SK-N-SH (cell line): ENCODE measurements around the gene MDM4. TPM values are rescaled to one million over a fixed set of nuclear protein-coding genes. Genes with fewer than 3 reads are reported as not detected.

Experiments used
- CTCF ChIA-PET: fragments of 300-600, 350-600 bp; formaldehyde crosslinking; extraction: SDS; loops from one replicate; lab custom pipeline; 2021; lab: Yijun Ruan, JAX
- POLR2A ChIA-PET: fragments of 350-600 bp; sonication (Branson Sonifier 250); formaldehyde crosslinking; extraction: SDS; loops from one replicate; lab custom pipeline; 2020; ENCODE audit warnings: antibody characterized with exemption, inconsistent platforms; lab: Yijun Ruan, JAX
- DNase-seq: peaks from one replicate; pipeline ENCODE4 v3.0.0; 2012
- H2AFZ ChIP-seq: fragments of 200-600 bp; sonication (generic); 2 replicates; pipeline ENCODE4 v1.8.1; 2016; ENCODE audit warnings: antibody characterized with exemption, mild to moderate bottlenecking, low read depth
- H3F3A ChIP-seq: fragments of 200-600 bp; sonication (generic); replicated peaks from 2 replicates; pipeline ENCODE3; 2016; ENCODE audit warnings: antibody characterized with exemption, mild to moderate bottlenecking; ENCODE audit not compliant: insufficient read depth
- H3K27ac ChIP-seq, 2 experiments: fragments of 200-500 bp in 1 of 2; fragments of 200-600 bp in 1 of 2; sonication (Bioruptor generic) in 1 of 2; sonication (generic), shearing (Covaris generic) in 1 of 2; 2 replicates each; pipeline versions ENCODE4 v1.5.1 to v1.6.1; 2014 to 2016; ENCODE audit warnings: low read depth in 2 of 2, inconsistent platforms in 1 of 2, low read length in 1 of 2, mild to moderate bottlenecking in 1 of 2, mixed read lengths in 1 of 2
- H3K27me3 ChIP-seq: fragments of 200-600 bp; sonication (generic), shearing (Covaris generic); 2 replicates; pipeline ENCODE4 v1.6.1; 2016; ENCODE audit warnings: mixed run types; ENCODE audit not compliant: insufficient read depth
- H3K36me3 ChIP-seq, 2 experiments: fragments of 200-500 bp in 1 of 2; fragments of 200-600 bp in 1 of 2; sonication (Bioruptor generic) in 1 of 2; sonication (generic) in 1 of 2; replicated peaks in 1 of 2; 2 replicates each; pipeline versions ENCODE3 to v1.5.1; 2014 to 2016; ENCODE audit warnings: low read length in 1 of 2, mild to moderate bottlenecking in 1 of 2; ENCODE audit not compliant: insufficient read depth in 2 of 2, control insufficient read depth in 1 of 2
- H3K4me1 ChIP-seq, 2 experiments: fragments of 200-500 bp in 1 of 2; fragments of 200-600 bp in 1 of 2; sonication (Bioruptor generic) in 1 of 2; sonication (generic), shearing (Covaris generic) in 1 of 2; 2 replicates each; pipeline versions ENCODE4 v1.5.1 to v1.6.1; 2014 to 2016; ENCODE audit warnings: low read depth in 1 of 2, low read length in 1 of 2, mixed run types in 1 of 2; ENCODE audit not compliant: insufficient read depth in 2 of 2, control insufficient read depth in 1 of 2
- H3K4me2 ChIP-seq: fragments of 200-600 bp; sonication (generic), shearing (Covaris generic); 2 replicates; pipeline ENCODE4 v1.6.1; 2017; ENCODE audit warnings: mixed run types
- H3K4me3 ChIP-seq, 2 experiments: fragments of 200-500 bp in 1 of 2; fragments of 200-600 bp in 1 of 2; sonication (Bioruptor generic) in 1 of 2; sonication (generic), shearing (Covaris generic) in 1 of 2; 2 replicates each; pipeline versions ENCODE4 v1.5.1 to v1.8.1; 2014 to 2016; ENCODE audit warnings: low read depth in 2 of 2, inconsistent platforms in 1 of 2, low read length in 1 of 2, mild to moderate bottlenecking in 1 of 2, mixed read lengths in 1 of 2, moderate library complexity in 1 of 2
- H3K79me2 ChIP-seq: fragments of 200-600 bp; sonication (generic); 2 replicates; pipeline ENCODE4 v1.8.1; 2017; ENCODE audit warnings: mild to moderate bottlenecking; ENCODE audit not compliant: insufficient read depth
- H3K9ac ChIP-seq: fragments of 200-600 bp; sonication (generic); 2 replicates; pipeline ENCODE4 v1.6.1; 2017; ENCODE audit warnings: mixed run types
- H3K9me2 ChIP-seq: fragments of 200-600 bp; sonication (generic); 2 replicates; pipeline ENCODE4 v1.6.1; 2017; ENCODE audit warnings: mixed run types
- H3K9me3 ChIP-seq: fragments of 200-600 bp; sonication (generic); 2 replicates; pipeline ENCODE4 v1.6.1; 2017; ENCODE audit warnings: mixed run types, mild to moderate bottlenecking, moderate library complexity
- H4K20me1 ChIP-seq: fragments of 200-600 bp; sonication (generic); 2 replicates; pipeline ENCODE4 v1.6.1; 2017; ENCODE audit warnings: mild to moderate bottlenecking, mixed run types; ENCODE audit not compliant: insufficient read depth
- EP300 ChIP-seq, 2 experiments: IDR thresholded peaks; 2 replicates each; pipeline versions ENCODE4 v1.4.0 to v1.6.1; 2012; ENCODE audit warnings: borderline replicate concordance in 1 of 2, low read depth in 1 of 2, low read length in 1 of 2
- MEF2A ChIP-seq: IDR thresholded peaks from 2 replicates; pipeline ENCODE4 v1.4.0; 2012; ENCODE audit warnings: low read depth, borderline replicate concordance
- SMC3 ChIP-seq: IDR thresholded peaks from 2 replicates; pipeline ENCODE4 v1.6.1; 2012; ENCODE audit warnings: low read depth, low read length, improper control_type of control experiment
- TCF12 ChIP-seq: IDR thresholded peaks from 2 replicates; pipeline ENCODE4 v1.4.0; 2012
- polyA plus RNA-seq, 3 experiments: library from polyadenylated mRNA; depleted of rRNA; stranded (reverse); fragments of >200 nt; gene quantifications; 2 replicates each; pipeline ENCODE4 v1.2.3, GENCODE V29; 2012
- TF ChIP-seq, protein P1 (sequence below): IDR thresholded peaks from 2 replicates; pipeline ENCODE4 v1.6.1; 2012; ENCODE audit warnings: mild to moderate bottlenecking, low read depth, low read length, moderate library complexity
- TF ChIP-seq, protein P2 (sequence below): fragments of 150-350 bp; IDR thresholded peaks from 2 replicates; pipeline ENCODE4 v1.6.1; 2017; ENCODE audit warnings: antibody characterized with exemption, low read length, low read depth, borderline replicate concordance
- TF ChIP-seq, protein P3 (sequence below): IDR thresholded peaks from 2 replicates; pipeline ENCODE4 v1.4.0; 2012; ENCODE audit warnings: low read depth, borderline replicate concordance
- TF ChIP-seq, protein P4 (sequence below): IDR thresholded peaks from 2 replicates; pipeline ENCODE4 v1.4.0; 2012; ENCODE audit warnings: low read depth, borderline replicate concordance
- TF ChIP-seq, protein P5 (sequence below): fragments of 200-600 bp; sonication (generic); IDR thresholded peaks from 2 replicates; pipeline ENCODE4 v1.6.1; 2017; ENCODE audit warnings: antibody characterized with exemption, mild to moderate bottlenecking, moderate library complexity
- TF ChIP-seq, protein P6 (sequence below): IDR thresholded peaks from 2 replicates; pipeline ENCODE4 v1.4.0; 2012; ENCODE audit warnings: low read depth

Gene MDM4
- polyA plus RNA-seq, 1 of the 3 experiments (the other 2 are of a cell fraction) = 6.2 TPM

DNA sequence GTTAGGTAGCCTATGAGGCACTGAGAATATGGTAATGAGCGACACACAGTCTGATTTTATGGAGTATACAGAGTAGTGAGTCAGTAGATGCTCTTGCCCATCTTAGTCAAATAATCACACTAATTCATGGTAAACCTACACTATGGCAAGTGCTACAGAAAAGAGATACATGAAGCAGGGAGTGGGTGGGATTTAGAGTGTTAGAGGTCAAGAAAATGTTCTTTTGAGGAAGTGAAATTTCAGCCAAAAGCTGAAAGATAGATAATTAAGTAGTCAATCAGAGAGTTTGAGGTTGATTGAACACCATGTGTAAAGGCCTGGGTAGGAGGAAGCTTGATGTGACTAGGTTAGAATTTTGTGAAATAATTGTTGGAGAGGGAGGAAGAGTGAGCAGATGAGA is 14.7 kb downstream of the MDM4 start (continued):
- TF ChIP-seq, protein P1, sequence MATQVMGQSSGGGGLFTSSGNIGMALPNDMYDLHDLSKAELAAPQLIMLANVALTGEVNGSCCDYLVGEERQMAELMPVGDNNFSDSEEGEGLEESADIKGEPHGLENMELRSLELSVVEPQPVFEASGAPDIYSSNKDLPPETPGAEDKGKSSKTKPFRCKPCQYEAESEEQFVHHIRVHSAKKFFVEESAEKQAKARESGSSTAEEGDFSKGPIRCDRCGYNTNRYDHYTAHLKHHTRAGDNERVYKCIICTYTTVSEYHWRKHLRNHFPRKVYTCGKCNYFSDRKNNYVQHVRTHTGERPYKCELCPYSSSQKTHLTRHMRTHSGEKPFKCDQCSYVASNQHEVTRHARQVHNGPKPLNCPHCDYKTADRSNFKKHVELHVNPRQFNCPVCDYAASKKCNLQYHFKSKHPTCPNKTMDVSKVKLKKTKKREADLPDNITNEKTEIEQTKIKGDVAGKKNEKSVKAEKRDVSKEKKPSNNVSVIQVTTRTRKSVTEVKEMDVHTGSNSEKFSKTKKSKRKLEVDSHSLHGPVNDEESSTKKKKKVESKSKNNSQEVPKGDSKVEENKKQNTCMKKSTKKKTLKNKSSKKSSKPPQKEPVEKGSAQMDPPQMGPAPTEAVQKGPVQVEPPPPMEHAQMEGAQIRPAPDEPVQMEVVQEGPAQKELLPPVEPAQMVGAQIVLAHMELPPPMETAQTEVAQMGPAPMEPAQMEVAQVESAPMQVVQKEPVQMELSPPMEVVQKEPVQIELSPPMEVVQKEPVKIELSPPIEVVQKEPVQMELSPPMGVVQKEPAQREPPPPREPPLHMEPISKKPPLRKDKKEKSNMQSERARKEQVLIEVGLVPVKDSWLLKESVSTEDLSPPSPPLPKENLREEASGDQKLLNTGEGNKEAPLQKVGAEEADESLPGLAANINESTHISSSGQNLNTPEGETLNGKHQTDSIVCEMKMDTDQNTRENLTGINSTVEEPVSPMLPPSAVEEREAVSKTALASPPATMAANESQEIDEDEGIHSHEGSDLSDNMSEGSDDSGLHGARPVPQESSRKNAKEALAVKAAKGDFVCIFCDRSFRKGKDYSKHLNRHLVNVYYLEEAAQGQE = no peak
- TF ChIP-seq, protein P2, sequence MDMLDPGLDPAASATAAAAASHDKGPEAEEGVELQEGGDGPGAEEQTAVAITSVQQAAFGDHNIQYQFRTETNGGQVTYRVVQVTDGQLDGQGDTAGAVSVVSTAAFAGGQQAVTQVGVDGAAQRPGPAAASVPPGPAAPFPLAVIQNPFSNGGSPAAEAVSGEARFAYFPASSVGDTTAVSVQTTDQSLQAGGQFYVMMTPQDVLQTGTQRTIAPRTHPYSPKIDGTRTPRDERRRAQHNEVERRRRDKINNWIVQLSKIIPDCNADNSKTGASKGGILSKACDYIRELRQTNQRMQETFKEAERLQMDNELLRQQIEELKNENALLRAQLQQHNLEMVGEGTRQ = no peak
- TF ChIP-seq EP300 (IDR thresholded peaks at IDR 0.05; ENCODE audit: borderline replicate concordance in 1 of 2, low read depth in 1 of 2, low read length in 1 of 2) = no peak
- TF ChIP-seq, protein P3, sequence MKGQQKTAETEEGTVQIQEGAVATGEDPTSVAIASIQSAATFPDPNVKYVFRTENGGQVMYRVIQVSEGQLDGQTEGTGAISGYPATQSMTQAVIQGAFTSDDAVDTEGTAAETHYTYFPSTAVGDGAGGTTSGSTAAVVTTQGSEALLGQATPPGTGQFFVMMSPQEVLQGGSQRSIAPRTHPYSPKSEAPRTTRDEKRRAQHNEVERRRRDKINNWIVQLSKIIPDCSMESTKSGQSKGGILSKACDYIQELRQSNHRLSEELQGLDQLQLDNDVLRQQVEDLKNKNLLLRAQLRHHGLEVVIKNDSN = no peak
- TF ChIP-seq, protein P4, sequence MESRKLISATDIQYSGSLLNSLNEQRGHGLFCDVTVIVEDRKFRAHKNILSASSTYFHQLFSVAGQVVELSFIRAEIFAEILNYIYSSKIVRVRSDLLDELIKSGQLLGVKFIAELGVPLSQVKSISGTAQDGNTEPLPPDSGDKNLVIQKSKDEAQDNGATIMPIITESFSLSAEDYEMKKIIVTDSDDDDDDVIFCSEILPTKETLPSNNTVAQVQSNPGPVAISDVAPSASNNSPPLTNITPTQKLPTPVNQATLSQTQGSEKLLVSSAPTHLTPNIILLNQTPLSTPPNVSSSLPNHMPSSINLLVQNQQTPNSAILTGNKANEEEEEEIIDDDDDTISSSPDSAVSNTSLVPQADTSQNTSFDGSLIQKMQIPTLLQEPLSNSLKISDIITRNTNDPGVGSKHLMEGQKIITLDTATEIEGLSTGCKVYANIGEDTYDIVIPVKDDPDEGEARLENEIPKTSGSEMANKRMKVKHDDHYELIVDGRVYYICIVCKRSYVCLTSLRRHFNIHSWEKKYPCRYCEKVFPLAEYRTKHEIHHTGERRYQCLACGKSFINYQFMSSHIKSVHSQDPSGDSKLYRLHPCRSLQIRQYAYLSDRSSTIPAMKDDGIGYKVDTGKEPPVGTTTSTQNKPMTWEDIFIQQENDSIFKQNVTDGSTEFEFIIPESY = no peak

DNA sequence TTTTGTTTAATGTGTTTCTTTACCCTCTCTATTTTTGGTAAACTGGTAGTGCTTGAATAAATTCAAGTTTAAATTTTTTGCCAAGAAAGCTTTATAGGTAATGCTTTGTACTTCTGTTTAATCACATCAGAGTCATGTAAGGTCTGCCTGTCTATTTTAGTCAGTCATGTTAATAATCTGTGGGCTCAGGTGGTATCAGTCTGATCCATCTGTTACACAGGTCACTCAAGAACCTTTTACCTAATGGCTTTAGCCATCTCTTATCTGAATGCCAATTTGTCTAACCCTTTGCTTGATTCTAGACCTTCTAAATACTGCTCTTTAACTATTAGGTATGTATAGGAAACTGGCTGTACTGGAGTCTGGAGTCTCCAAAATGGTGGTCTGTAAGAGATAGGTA is 16.6 kb downstream of the MDM4 start:
- peaks cover 18% of the 10 kb centered on the region for H3K79me2 ChIP-seq
- no peaks in the 10 kb centered on the region for H3K9me2 ChIP-seq
- no peaks in the 10 kb centered on the region for H3K27me3 ChIP-seq
- H3K27ac ChIP-seq = no peak overlapping the region
- no peak overlapping the region for H2AFZ ChIP-seq
- peaks cover 6% of the 10 kb centered on the region for H4K20me1 ChIP-seq
- no peaks in the 10 kb centered on the region for H3K4me1 ChIP-seq
- peaks cover 70 to 80% of the 10 kb centered on the region in 2 experiments for H3K36me3 ChIP-seq
- peaks cover 6% of the 10 kb centered on the region for H3F3A ChIP-seq
- TF ChIP-seq, protein P4 = no peak
- TF ChIP-seq, protein P5, sequence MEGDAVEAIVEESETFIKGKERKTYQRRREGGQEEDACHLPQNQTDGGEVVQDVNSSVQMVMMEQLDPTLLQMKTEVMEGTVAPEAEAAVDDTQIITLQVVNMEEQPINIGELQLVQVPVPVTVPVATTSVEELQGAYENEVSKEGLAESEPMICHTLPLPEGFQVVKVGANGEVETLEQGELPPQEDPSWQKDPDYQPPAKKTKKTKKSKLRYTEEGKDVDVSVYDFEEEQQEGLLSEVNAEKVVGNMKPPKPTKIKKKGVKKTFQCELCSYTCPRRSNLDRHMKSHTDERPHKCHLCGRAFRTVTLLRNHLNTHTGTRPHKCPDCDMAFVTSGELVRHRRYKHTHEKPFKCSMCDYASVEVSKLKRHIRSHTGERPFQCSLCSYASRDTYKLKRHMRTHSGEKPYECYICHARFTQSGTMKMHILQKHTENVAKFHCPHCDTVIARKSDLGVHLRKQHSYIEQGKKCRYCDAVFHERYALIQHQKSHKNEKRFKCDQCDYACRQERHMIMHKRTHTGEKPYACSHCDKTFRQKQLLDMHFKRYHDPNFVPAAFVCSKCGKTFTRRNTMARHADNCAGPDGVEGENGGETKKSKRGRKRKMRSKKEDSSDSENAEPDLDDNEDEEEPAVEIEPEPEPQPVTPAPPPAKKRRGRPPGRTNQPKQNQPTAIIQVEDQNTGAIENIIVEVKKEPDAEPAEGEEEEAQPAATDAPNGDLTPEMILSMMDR = no peak
- TF ChIP-seq, protein P2 = no peak
- TF ChIP-seq, protein P6, sequence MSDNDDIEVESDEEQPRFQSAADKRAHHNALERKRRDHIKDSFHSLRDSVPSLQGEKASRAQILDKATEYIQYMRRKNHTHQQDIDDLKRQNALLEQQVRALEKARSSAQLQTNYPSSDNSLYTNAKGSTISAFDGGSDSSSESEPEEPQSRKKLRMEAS = no peak
- no peak for TF ChIP-seq MEF2A
- TF ChIP-seq, protein P1 = no peak
- TF ChIP-seq SMC3 = no peak
- TF ChIP-seq TCF12 = no peak
- no peak overlapping the region for H3K9ac ChIP-seq
- ChIA-PET CTCF (interaction anchor here (1.3 kb wide), 1 partner anchor 274 kb away, joined by 4 read pairs; no protein-coding TSS in a partner anchor), POLR2A (no interaction called here)
- no peaks in the 10 kb centered on the region for H3K9me3 ChIP-seq
- H3K4me2 ChIP-seq = no peak overlapping the region
- no peak for DNase-seq
- no peak overlapping the region for H3K4me3 ChIP-seq
